AML-193 (cell line): ENCODE measurements around the gene OSBPL6.
"Not testable (repeated sequence)": the region's sequence is repeated elsewhere in the genome, so short reads cannot be mapped to it uniquely, and the experiment has no call there.

Source experiments
- DNase-seq, 2 experiments: peaks; one replicate each; lab custom pipeline; 2025; lab: John Stamatoyannopoulos, UW

The OSBPL6 gene

GRCh38 chr2:178350051-178350450, 155.7 kb downstream of the OSBPL6 start:
- no peak for DNase-seq

GRCh38 chr2:178357704-178358103, 163.4 kb downstream of the OSBPL6 start:
- not testable (repeated sequence) for DNase-seq

- no peak for DNase-seq
Observed at GRCh38 chr2:178359192-178359912, 165.0 kb downstream of the OSBPL6 start.

- DNase-seq: no peak
Observed at GRCh38 chr2:178361588-178361987, 167.3 kb downstream of the OSBPL6 start.

GRCh38 chr2:178363252-178363651, 168.9 kb downstream of the OSBPL6 start:
- no peak for DNase-seq

- no peak for DNase-seq
Observed at GRCh38 chr2:178365116-178365515, 170.8 kb downstream of the OSBPL6 start.

- DNase-seq: no peak
Observed at GRCh38 chr2:178366412-178366811, 172.1 kb downstream of the OSBPL6 start.

- no peak for DNase-seq
Observed at GRCh38 chr2:178367344-178367743, 173.0 kb downstream of the OSBPL6 start.

- DNase-seq: no peak
Observed at GRCh38 chr2:178374865-178375264, 180.6 kb downstream of the OSBPL6 start.

GRCh38 chr2:178377046-178377445, 182.7 kb downstream of the OSBPL6 start:
- no peak for DNase-seq

GRCh38 chr2:178379162-178380004, 185.1 kb downstream of the OSBPL6 start:
- no peak for DNase-seq

GRCh38 chr2:178380763-178381162, 186.5 kb downstream of the OSBPL6 start:
- no peak for DNase-seq

GRCh38 chr2:178383718-178384117, 189.4 kb downstream of the OSBPL6 start:
- DNase-seq: no peak

- no peak for DNase-seq
Observed at GRCh38 chr2:178385595-178386148, 191.4 kb downstream of the OSBPL6 start.

- no peak for DNase-seq
Observed at GRCh38 chr2:178386986-178387597, 192.8 kb downstream of the OSBPL6 start.

GRCh38 chr2:178388287-178388686, 194.0 kb downstream of the OSBPL6 start:
- no peak for DNase-seq

GRCh38 chr2:178391701-178392100, 197.4 kb downstream of the OSBPL6 start:
- DNase-seq: no peak

GRCh38 chr2:178392215-178392614, 197.9 kb downstream of the OSBPL6 start:
- DNase-seq: no peak

- DNase-seq: no peak
Observed at GRCh38 chr2:178394859-178395258, 200.5 kb downstream of the OSBPL6 start.

- no peak for DNase-seq
Observed at GRCh38 chr2:178395295-178395694, 201.0 kb downstream of the OSBPL6 start.

- no peak for DNase-seq
Observed at GRCh38 chr2:178395941-178396570, 201.7 kb downstream of the OSBPL6 start.

GRCh38 chr2:178397002-178397605, 202.8 kb downstream of the OSBPL6 start:
- DNase-seq: peak; percentile 60 to 74
